KOPT-K1 (cell line): ENCODE results near the gene DAPK1.

ENCODE experiments used
- H3K27ac ChIP-seq: fragments of 200-600 bp; sonication (generic); 2 replicates; pipeline ENCODE4 v1.5.1; 2016; ENCODE audit warnings: antibody characterized with exemption, mild to moderate bottlenecking, low read depth, low read length; ENCODE audit not compliant: poor library complexity, severe bottlenecking
- H3K36me3 ChIP-seq: fragments of 200-600 bp; sonication (generic); 2 replicates; pipeline ENCODE4 v1.5.1; 2017; ENCODE audit warnings: antibody characterized with exemption, mild to moderate bottlenecking, low read length, moderate library complexity; ENCODE audit not compliant: insufficient read depth
- H3K9me3 ChIP-seq: fragments of 200-600 bp; sonication (generic); 2 replicates; pipeline ENCODE4 v1.5.1; 2017; ENCODE audit warnings: antibody characterized with exemption, low read length, mild to moderate bottlenecking; ENCODE audit not compliant: insufficient read depth, poor library complexity, severe bottlenecking

The DAPK1 gene

DNA sequence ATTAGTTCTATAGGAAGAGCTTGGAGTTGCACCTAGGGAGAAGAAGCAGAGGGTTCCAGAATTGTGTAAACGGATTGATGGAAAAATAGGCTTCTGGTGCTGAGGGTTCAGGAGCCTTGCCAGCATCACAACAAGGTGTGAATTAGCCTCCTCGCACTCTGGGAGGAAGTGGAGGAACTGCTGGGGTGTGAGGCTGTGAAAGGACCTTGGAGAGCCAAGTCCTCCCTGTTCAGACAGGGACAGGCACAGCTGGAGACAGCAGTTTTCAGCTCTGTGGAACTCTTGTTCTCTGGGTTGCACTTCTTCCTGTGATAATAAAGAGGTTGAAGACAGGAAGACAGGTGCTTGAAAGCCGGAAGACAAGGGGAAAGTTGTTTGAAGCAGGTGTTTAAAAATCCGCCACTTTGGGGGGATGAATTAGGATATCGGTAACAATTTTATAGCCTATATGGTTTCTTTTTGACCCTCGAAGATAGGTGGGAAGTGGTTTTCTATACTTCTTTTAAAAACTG is 22.6 kb downstream of the DAPK1 start:
- H3K27ac ChIP-seq, result no peak overlapping the region

GRCh38 chr9:87521834-87522233 is 24.2 kb downstream of the DAPK1 start:
- no peaks in the 10 kb centered on the region for H3K36me3 ChIP-seq
- H3K27ac ChIP-seq, result no peak overlapping the region
- no peaks in the 10 kb centered on the region for H3K9me3 ChIP-seq

More for the DNA sequence above, 22.6 kb downstream of the DAPK1 start:
- H3K9me3 ChIP-seq, result no peaks in the 10 kb centered on the region
- no peaks in the 10 kb centered on the region for H3K36me3 ChIP-seq

- Histone ChIP-seq H3K36me3 (no peaks in the 10 kb centered on the region), H3K27ac (no peak overlapping the region), H3K9me3 (no peaks in the 10 kb centered on the region)
Observed at GRCh38 chr9:87524061-87524460, 26.4 kb downstream of the DAPK1 start.

GRCh38 chr9:87525546-87526303 is 28.1 kb downstream of the DAPK1 start:
- no peaks in the 10 kb centered on the region for H3K36me3 ChIP-seq
- no peak overlapping the region for H3K27ac ChIP-seq
- no peaks in the 10 kb centered on the region for H3K9me3 ChIP-seq

DNA sequence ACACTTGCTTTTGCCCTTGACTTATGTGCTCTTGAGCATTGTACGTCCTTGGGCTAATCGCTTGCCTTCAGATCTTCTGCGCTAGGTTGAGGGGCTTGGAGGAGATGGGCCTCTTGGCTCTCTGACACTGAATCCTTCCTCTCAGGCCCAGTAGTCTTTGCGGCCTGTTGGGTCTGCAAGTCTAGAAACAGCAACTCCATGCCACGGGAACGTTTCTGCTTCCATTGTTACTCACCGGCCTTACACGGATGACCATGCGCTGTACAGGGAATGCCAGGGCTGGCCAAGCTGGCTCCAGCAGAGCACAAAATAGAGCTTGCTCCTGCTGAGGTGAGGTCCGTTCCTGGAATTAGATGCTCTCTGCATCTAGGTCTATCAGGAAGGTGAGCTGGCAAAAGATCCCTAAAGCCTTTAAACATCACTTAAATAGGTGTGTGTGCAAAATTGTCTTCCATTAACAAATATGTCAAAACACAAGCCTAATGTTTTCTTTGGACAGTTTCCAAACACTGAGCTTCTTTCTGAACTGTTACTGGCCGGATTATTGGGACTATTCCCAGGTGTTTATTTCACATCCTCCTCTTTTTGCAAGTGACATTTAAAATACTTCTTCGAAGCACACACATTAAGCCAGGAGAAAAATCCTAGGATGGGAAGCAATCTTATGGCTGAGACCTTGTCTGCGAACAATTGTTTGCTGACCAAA is 29.7 kb downstream of the DAPK1 start:
- no peaks in the 10 kb centered on the region for H3K9me3 ChIP-seq
- no peaks in the 10 kb centered on the region for H3K36me3 ChIP-seq
- H3K27ac ChIP-seq, result no peak overlapping the region

GRCh38 chr9:87528969-87529368 is 31.3 kb downstream of the DAPK1 start:
- H3K36me3 ChIP-seq, result no peaks in the 10 kb centered on the region
- no peak overlapping the region for H3K27ac ChIP-seq

GRCh38 chr9:87529671-87530070 is 32.0 kb downstream of the DAPK1 start:
- Histone ChIP-seq H3K27ac (no peak overlapping the region), H3K9me3 (no peaks in the 10 kb centered on the region), H3K36me3 (no peaks in the 10 kb centered on the region)

More at GRCh38 chr9:87528969-87529368, 31.3 kb downstream of the DAPK1 start:
- no peaks in the 10 kb centered on the region for H3K9me3 ChIP-seq

- Histone ChIP-seq H3K27ac (no peak overlapping the region), H3K9me3 (no peaks in the 10 kb centered on the region), H3K36me3 (no peaks in the 10 kb centered on the region)
Observed at GRCh38 chr9:87530716-87531115, 33.0 kb downstream of the DAPK1 start.

DNA sequence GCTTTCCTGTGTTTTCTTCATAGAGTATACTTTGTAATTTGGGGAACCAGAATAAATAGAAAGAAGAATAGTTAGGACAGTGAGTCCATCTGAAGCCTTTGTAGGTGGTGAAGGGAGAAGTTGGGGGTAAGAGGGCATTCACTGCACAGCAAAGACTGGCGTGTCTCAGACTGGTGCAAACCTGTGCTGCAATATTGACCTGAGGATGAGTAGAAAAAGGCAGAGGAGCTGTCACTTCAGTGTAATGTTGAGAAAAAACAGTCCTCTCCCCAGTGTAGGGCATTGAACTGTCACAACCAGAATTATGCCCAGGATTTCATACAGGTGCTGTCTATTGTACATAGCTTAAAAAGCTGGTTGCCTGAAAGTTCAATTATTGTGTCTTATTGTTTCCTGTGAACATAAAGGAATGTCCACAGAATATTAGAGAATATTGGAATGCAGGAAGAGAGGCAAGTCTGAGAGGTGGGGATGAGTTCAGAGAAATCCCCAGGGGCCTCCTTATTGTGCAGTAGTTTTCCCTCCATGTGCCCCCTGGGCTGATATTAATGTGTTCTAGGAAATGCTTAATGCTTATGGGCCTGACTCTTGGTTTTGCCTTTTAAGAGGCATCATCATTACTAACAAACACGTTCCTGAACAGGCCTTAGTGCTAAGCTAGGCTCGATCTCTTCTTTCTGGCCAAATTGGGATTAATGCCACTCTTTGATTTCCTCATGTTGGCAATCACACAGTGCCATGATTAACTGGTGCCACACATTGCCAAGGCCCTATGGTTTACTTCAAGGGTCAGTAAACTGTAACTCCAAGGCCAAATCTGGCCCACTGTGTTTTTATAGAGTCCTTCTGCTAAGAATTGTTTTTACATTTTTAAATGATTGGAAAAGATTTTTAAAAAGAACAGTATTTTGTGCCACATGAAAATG is 34.0 kb downstream of the DAPK1 start:
- H3K27ac ChIP-seq, result no peak overlapping the region
- no peaks in the 10 kb centered on the region for H3K9me3 ChIP-seq
- H3K36me3 ChIP-seq, result no peaks in the 10 kb centered on the region

GRCh38 chr9:87533271-87533670 is 35.6 kb downstream of the DAPK1 start:
- Histone ChIP-seq H3K27ac (no peak overlapping the region), H3K36me3 (no peaks in the 10 kb centered on the region), H3K9me3 (no peaks in the 10 kb centered on the region)

DNA sequence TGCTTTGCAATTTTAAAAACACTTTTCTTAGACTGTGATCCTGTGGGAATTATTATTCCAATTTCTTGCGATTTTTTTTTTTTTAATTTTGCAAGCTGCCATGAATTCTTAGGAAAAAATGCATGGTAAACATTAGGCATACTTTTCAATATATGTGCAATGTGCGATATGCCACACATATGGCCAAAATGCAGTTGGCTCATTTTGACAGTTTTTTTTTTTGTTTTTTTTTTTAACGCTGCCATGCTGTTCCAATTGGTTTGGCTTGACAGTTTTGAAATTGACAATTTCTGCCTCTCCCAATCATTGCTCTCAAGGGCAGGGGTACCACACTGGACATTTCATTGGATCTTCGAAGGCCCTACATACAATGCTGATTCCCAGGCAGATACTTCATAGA is 36.4 kb downstream of the DAPK1 start:
- H3K9me3 ChIP-seq, result no peaks in the 10 kb centered on the region
- H3K27ac ChIP-seq, result no peak overlapping the region
- H3K36me3 ChIP-seq, result no peaks in the 10 kb centered on the region

DNA sequence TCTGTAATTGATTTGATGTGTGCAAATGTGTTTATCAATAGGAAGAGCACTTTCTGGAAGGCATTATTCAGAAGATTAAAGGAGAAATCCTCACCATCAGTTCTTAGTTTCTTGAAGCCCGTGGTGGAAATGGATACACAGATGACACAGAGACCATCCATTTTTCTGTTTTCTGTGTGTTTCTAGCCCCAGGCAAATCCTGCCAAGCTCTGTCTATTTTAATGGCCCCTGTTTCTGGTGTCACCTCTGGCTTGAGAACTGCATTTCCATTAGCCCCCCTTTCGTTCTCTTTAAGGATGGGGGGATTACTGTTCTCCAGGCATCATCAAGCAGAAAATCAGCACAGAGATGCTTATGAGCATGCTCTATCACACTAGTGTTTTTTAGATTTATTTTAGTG is 37.3 kb downstream of the DAPK1 start:
- Histone ChIP-seq H3K9me3 (no peaks in the 10 kb centered on the region), H3K36me3 (no peaks in the 10 kb centered on the region), H3K27ac (no peak overlapping the region)

GRCh38 chr9:87535817-87536539 is 38.3 kb downstream of the DAPK1 start:
- no peak overlapping the region for H3K27ac ChIP-seq
- no peaks in the 10 kb centered on the region for H3K9me3 ChIP-seq
- H3K36me3 ChIP-seq, result no peaks in the 10 kb centered on the region

DNA sequence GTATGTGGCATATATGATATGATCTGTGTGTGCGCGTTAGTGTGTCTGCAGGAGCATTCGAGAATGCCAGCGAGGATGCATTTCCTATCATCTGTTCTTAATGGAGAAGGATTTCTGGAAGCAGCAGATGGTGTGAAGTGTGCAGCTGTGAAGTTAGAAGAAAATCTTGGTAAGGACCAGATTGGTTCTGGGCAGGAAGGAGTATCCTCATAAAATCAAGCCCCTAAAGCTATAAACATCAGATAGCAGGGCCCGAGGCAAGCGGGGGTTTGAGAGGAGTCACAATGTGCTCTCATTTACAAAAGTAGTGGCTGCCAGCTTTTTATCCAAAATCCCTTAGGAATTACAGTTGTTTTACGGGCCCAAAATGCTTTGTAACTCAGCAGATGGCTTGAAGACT is 40.0 kb downstream of the DAPK1 start:
- no peak overlapping the region for H3K27ac ChIP-seq
- no peaks in the 10 kb centered on the region for H3K36me3 ChIP-seq
- H3K9me3 ChIP-seq, result no peaks in the 10 kb centered on the region
